Transverse colon (tissue), 4 donors: ENCODE results near the gene MGAT5. TPM values are rescaled to one million over a fixed set of nuclear protein-coding genes. Genes with fewer than 3 reads are reported as not detected.

Source experiments
- DNase-seq: peaks from one replicate; pipeline ENCODE4 v3.0.0-alpha.2; 2019
- H3K27ac ChIP-seq, 4 donors: fragments of 200-600 bp; sonication (generic); 2 replicates each; pipeline ENCODE4 v1.5.1; 2016 to 2018; ENCODE audit warnings: inconsistent platforms in 4 of 4
- H3K27me3 ChIP-seq: fragments of 200-600 bp; sonication (generic); 2 replicates; pipeline ENCODE4 v1.5.1; 2017; ENCODE audit warnings: inconsistent platforms
- H3K36me3 ChIP-seq, 4 donors: fragments of 200-600 bp; sonication (generic); 2 replicates each; pipeline ENCODE4 v1.5.1; 2017 to 2019; ENCODE audit warnings: inconsistent platforms in 4 of 4
- H3K4me1 ChIP-seq, 4 donors: fragments of 200-600 bp; sonication (generic); 2 replicates each; pipeline ENCODE4 v1.5.1; 2017 to 2020; ENCODE audit warnings: inconsistent platforms in 4 of 4
- H3K4me3 ChIP-seq, 4 donors: fragments of 200-600 bp; sonication (generic); 1 replicate in 1 of 4; 2 replicates in 3 of 4; pipeline versions ENCODE4 v1.5.1 to v1.6.1; 2017 to 2019; ENCODE audit warnings: inconsistent platforms in 4 of 4
- H3K9me3 ChIP-seq, 2 donors: fragments of 200-600 bp; sonication (generic); 2 replicates each; pipeline ENCODE4 v1.5.1; 2017 to 2019; ENCODE audit warnings: inconsistent platforms in 2 of 2
- CTCF ChIP-seq, 5 experiments: fragments of 200-600 bp in 3 of 5; fragments of 450-650 bp in 2 of 5; sonication (generic) in 3 of 5; IDR thresholded peaks; 1 replicate in 2 of 5; 2 replicates in 3 of 5; pipeline ENCODE4 v1.5.1; 2016 to 2017; ENCODE audit warnings: antibody characterized with exemption in 5 of 5, inconsistent platforms in 3 of 5, mild to moderate bottlenecking in 2 of 5, moderate library complexity in 1 of 5
- EP300 ChIP-seq: sonication (generic); formaldehyde crosslinking; IDR thresholded peaks from one replicate; pipeline ENCODE4 v1.6.1; 2017; ENCODE audit warnings: antibody characterized with exemption, low read depth
- POLR2A ChIP-seq: fragments of 450-650 bp; IDR thresholded peaks from one replicate; pipeline ENCODE4 v1.6.1; 2016; ENCODE audit warnings: antibody characterized with exemption, mild to moderate bottlenecking, moderate library complexity
- POLR2AphosphoS5 ChIP-seq, 3 donors: sonication (generic); formaldehyde crosslinking; IDR thresholded peaks; one replicate each; pipeline ENCODE4 v1.6.1; 2016; ENCODE audit warnings: antibody characterized with exemption in 3 of 3
- WGBS, 2 donors: methylation state at CpG; one replicate each; pipeline ENCODE4 v1.1.5; 2018; ENCODE audit warnings: low coverage in 1 of 2; 5-methylcytosine and 5-hydroxymethylcytosine counted together
- in situ Hi-C, 4 donors: fragments of 200-750 bp; cut with MboI; loops; one replicate each; pipeline versions ENCODE4 v1.15.0 to v1.15.1; 2017; ENCODE audit warnings: low sequenced_read_pairs in 3 of 4, low pct_ligation_motif_present in 1 of 4, low pct_unique_long_range_greater_than_20kb in 1 of 4
- intact Hi-C: fragments of 100-400 bp; cut with DNase I; formaldehyde crosslinking; loops from one replicate; pipeline ENCODE4 v1.15.1; 2023; ENCODE audit warnings: low total_unique reads
- total RNA-seq, 4 donors: library from RNA; depleted of rRNA; stranded (reverse); fragments of >200 nt; gene quantifications; one replicate each; pipeline ENCODE4 v1.1.0, GENCODE V29; 2016

The MGAT5 gene
- total RNA-seq, 4 donors from 2014 or later: 23.6 to 67.6 (median 55.2) TPM

GRCh38 chr2:134268265-134268664, 14.4 kb downstream of the MGAT5 start:
- no peak overlapping the region for H3K27ac ChIP-seq
- H3K27me3 ChIP-seq: no peaks in the 10 kb centered on the region
- H3K36me3 ChIP-seq: no peaks in the 10 kb centered on the region
- H3K4me3 ChIP-seq: no peak overlapping the region
- H3K9me3 ChIP-seq: no peaks in the 10 kb centered on the region
- TF ChIP-seq POLR2AphosphoS5 (IDR thresholded peaks at IDR 0.05): no peak
- no peak for TF ChIP-seq CTCF (IDR thresholded peaks at IDR 0.05)
- no peak for TF ChIP-seq EP300
- TF ChIP-seq POLR2A: no peak
- intact Hi-C loops: no loop called here
- WGBS, 2 donors: 98% methylated on average over 5 of the region's 5 CpGs; no CpG with 5 or more reads in 1 of the 2 donors
- in situ Hi-C loops: no loop called here
- DNase-seq: no peak
- H3K4me1 ChIP-seq: no peaks in the 10 kb centered on the region

GRCh38 chr2:134269230-134269629, 15.4 kb downstream of the MGAT5 start:
- intact Hi-C loops (no loop called here), in situ Hi-C loops (no loop called here)
- no peak for DNase-seq
- Histone ChIP-seq H3K27me3 (no peaks in the 10 kb centered on the region), H3K36me3 (no peaks in the 10 kb centered on the region), H3K4me1 (no peaks in the 10 kb centered on the region), H3K4me3 (no peak overlapping the region), H3K9me3 (no peaks in the 10 kb centered on the region), H3K27ac (no peak overlapping the region)
- TF ChIP-seq EP300 (no peak), CTCF (IDR thresholded peaks at IDR 0.05) (no peak)
- 92 to 94% methylated on average over 2 to 3 of the region's 3 CpGs for WGBS, 2 donors

GRCh38 chr2:134269972-134270735, 16.3 kb downstream of the MGAT5 start:
- intact Hi-C loops (no loop called here), in situ Hi-C loops (no loop called here)
- DNase-seq: no peak
- H3K9me3 ChIP-seq: no peaks in the 10 kb centered on the region
- H3K4me1 ChIP-seq: no peaks in the 10 kb centered on the region
- TF ChIP-seq POLR2A (no peak), EP300 (no peak), POLR2AphosphoS5 (IDR thresholded peaks at IDR 0.05) (no peak), CTCF (IDR thresholded peaks at IDR 0.05) (no peak)
- no peaks in the 10 kb centered on the region for H3K36me3 ChIP-seq
- 77 to 82% methylated on average over 3 to 7 of the region's 7 CpGs for WGBS, 2 donors
- H3K27me3 ChIP-seq: no peaks in the 10 kb centered on the region
- no peak overlapping the region for H3K27ac ChIP-seq
- H3K4me3 ChIP-seq: no peak overlapping the region

- DNase-seq: no peak
- H3K4me1 ChIP-seq: no peaks in the 10 kb centered on the region
- H3K4me3 ChIP-seq: no peak overlapping the region
- WGBS, 2 donors: 81 to 100% methylated on average over 1 to 2 of the region's 2 CpGs
- in situ Hi-C loops (no loop called here), intact Hi-C loops (no loop called here)
- no peaks in the 10 kb centered on the region for H3K9me3 ChIP-seq
- H3K27me3 ChIP-seq: no peaks in the 10 kb centered on the region
- H3K36me3 ChIP-seq: no peaks in the 10 kb centered on the region
- TF ChIP-seq POLR2A: no peak
- TF ChIP-seq CTCF (IDR thresholded peaks at IDR 0.05): no peak
- no peak for TF ChIP-seq POLR2AphosphoS5 (IDR thresholded peaks at IDR 0.05)
- H3K27ac ChIP-seq: no peak overlapping the region
These were observed 17.9 kb downstream of the MGAT5 start for GRCh38 chr2:134271758-134272157.
